C4-2B (cell line): ENCODE results near the gene PCSK5.

Experiments used
- CTCF ChIP-seq: fragments of 450-650 bp; conservative IDR thresholded peaks from 2 replicates; pipeline ENCODE4 v1.5.1; 2017; ENCODE audit warnings: mild to moderate bottlenecking
- ZFX ChIP-seq: fragments of 450-650 bp; IDR thresholded peaks from 2 replicates; pipeline ENCODE4 v1.6.1; 2017

- TF ChIP-seq CTCF (no peak), ZFX (no peak)
Measured at GRCh38 chr9:75907923-75908322, 17.4 kb downstream of the PCSK5 start.
